HepG2 (cell line): ENCODE measurements around the gene KCNIP4. TPM values are rescaled to one million over a fixed set of nuclear protein-coding genes. Genes with fewer than 3 reads are reported as not detected.

ENCODE experiments used
- ATAC-seq: fragments of 200-7000 bp; cut with Tn5 transposase; 3 replicates; pipeline ENCODE4 v1.9.1; 2020; ENCODE audit warnings: mild to moderate bottlenecking, moderate library complexity
- BruUV-seq: library from RNA; stranded (reverse); fragments of 400-500 nt; replicated peaks from 2 replicates; lab custom pipeline; 2021; lab: Mats Ljungman, UMichigan
- CTCF ChIA-PET: fragments of 300-600 bp; formaldehyde crosslinking; extraction: SDS; loops from one replicate; lab custom pipeline; 2021; ENCODE audit warnings: low total read pairs, inconsistent platforms, low intra/inter-chr PET ratio; lab: Yijun Ruan, JAX
- POLR2A ChIA-PET: fragments of 350-600 bp; sonication (Branson Sonifier 250); formaldehyde crosslinking; loops from one replicate; lab custom pipeline; 2020; ENCODE audit warnings: antibody characterized with exemption, inconsistent platforms; lab: Yijun Ruan, JAX
- DNase-seq: peaks from one replicate; pipeline ENCODE4 v3.0.0-alpha.2; 2015; ENCODE audit warnings: low spot score
- FAIRE-seq: peaks from 3 replicates; lab custom pipeline; 2011; peaks lifted over from hg19 to GRCh38; lab: Jason Lieb, UNC
- H2AFZ ChIP-seq: one replicate; pipeline ENCODE4 v1.6.1; 2011; ENCODE audit warnings: low read length, inconsistent platforms
- H3K27ac ChIP-seq: fragments of 300-600 bp; 3 replicates; pipeline ENCODE4 v1.8.0; 2011; ENCODE audit warnings: mixed run types, mild to moderate bottlenecking, mixed read lengths, low read length, inconsistent platforms; ENCODE audit not compliant: insufficient read depth; ENCODE audit errors: extremely low read length
- H3K27me3 ChIP-seq, 2 experiments: fragments of 200-600 bp in 1 of 2; 2 replicates in 1 of 2; 3 replicates in 1 of 2; pipeline versions ENCODE4 v1.6.0 to v1.8.0; 2011; ENCODE audit warnings: low read length in 2 of 2, mild to moderate bottlenecking in 2 of 2, moderate library complexity in 2 of 2, inconsistent platforms in 1 of 2; ENCODE audit not compliant: insufficient read depth in 2 of 2, control insufficient read depth in 1 of 2
- H3K36me3 ChIP-seq, 2 experiments: fragments of 200-600 bp in 1 of 2; replicated peaks in 1 of 2; 2 replicates in 1 of 2; 3 replicates in 1 of 2; pipeline versions ENCODE4 v1.5.1 to v1.8.0; 2011; ENCODE audit warnings: low read length in 2 of 2, inconsistent platforms in 1 of 2; ENCODE audit not compliant: insufficient read depth in 2 of 2, control insufficient read depth in 1 of 2
- H3K4me1 ChIP-seq: 2 replicates; pipeline ENCODE4 v1.5.1; 2012; ENCODE audit warnings: low read length, inconsistent platforms; ENCODE audit not compliant: insufficient read depth
- H3K4me2 ChIP-seq: 2 replicates; pipeline ENCODE4 v1.6.0; 2011; ENCODE audit warnings: low read depth, low read length, inconsistent platforms
- H3K4me3 ChIP-seq, 3 experiments: fragments of 200-600 bp in 1 of 3; sonication (generic), shearing (Covaris generic) in 1 of 3; replicated peaks in 1 of 3; 2 replicates each; pipeline ENCODE4 v1.5.1; 2011 to 2016; ENCODE audit warnings: low read length in 3 of 3, inconsistent platforms in 2 of 3, low read depth in 2 of 3, mild to moderate bottlenecking in 2 of 3, control low read depth in 1 of 3, mixed read lengths in 1 of 3; ENCODE audit not compliant: insufficient read depth in 1 of 3
- H3K79me2 ChIP-seq: one replicate; pipeline ENCODE4 v1.6.1; 2011; ENCODE audit warnings: low read length, inconsistent platforms; ENCODE audit not compliant: insufficient read depth
- H3K9ac ChIP-seq: 2 replicates; pipeline ENCODE4 v1.6.0; 2011; ENCODE audit warnings: mild to moderate bottlenecking, low read depth, low read length, inconsistent platforms; ENCODE audit not compliant: insufficient read depth
- H3K9me3 ChIP-seq: 2 replicates; pipeline ENCODE4 v1.5.1; 2012; ENCODE audit warnings: mild to moderate bottlenecking, low read length
- H4K20me1 ChIP-seq: 2 replicates; pipeline ENCODE4 v1.6.0; 2011; ENCODE audit warnings: inconsistent platforms, mild to moderate bottlenecking, low read length, moderate library complexity; ENCODE audit not compliant: insufficient read depth
- BRF2 ChIP-seq: sonication (generic); formaldehyde crosslinking; IDR thresholded peaks from 2 replicates; pipeline ENCODE4 v1.8.1; 2022; ENCODE audit warnings: mild to moderate bottlenecking, missing genetic modification reagents
- FOXA3 ChIP-seq: IDR thresholded peaks from 2 replicates; pipeline ENCODE4 v1.6.1; 2016; ENCODE audit warnings: missing genetic modification reagents, missing compliant biosample characterization
- FOXK2 ChIP-seq: fragments of 450-650 bp; IDR thresholded peaks from 2 replicates; pipeline ENCODE4 v1.6.1; 2016
- HHEX ChIP-seq: IDR thresholded peaks from 2 replicates; pipeline ENCODE4 v1.6.1; 2016; ENCODE audit warnings: control low read depth
- JUNB ChIP-seq: sonication (generic); formaldehyde crosslinking; IDR thresholded peaks from 2 replicates; pipeline ENCODE4 v1.8.0; 2022; ENCODE audit warnings: missing genetic modification reagents, mild to moderate bottlenecking, borderline replicate concordance
- MED1 ChIP-seq: sonication (generic); formaldehyde crosslinking; IDR thresholded peaks from 2 replicates; pipeline ENCODE4 v1.4.0; 2020; ENCODE audit warnings: missing genetic modification reagents
- MTERF4 ChIP-seq: sonication (generic); formaldehyde crosslinking; IDR thresholded peaks from 2 replicates; pipeline ENCODE4 v1.8.0; 2023; ENCODE audit warnings: mild to moderate bottlenecking, missing genetic modification reagents
- PBX2 ChIP-seq: IDR thresholded peaks from 2 replicates; pipeline ENCODE4 v1.6.1; 2016; ENCODE audit warnings: control low read depth
- REL ChIP-seq: sonication (generic); formaldehyde crosslinking; conservative IDR thresholded peaks from 2 replicates; pipeline ENCODE4 v1.8.0; 2022; ENCODE audit warnings: mild to moderate bottlenecking, missing genetic modification reagents, moderate library complexity
- RELA ChIP-seq: sonication (generic); formaldehyde crosslinking; IDR thresholded peaks from 2 replicates; pipeline ENCODE4 v1.4.0; 2020; ENCODE audit warnings: missing genetic modification reagents
- SATB2 ChIP-seq: sonication (generic); formaldehyde crosslinking; IDR thresholded peaks from 2 replicates; pipeline ENCODE4 v1.5.0; 2020; ENCODE audit warnings: missing genetic modification reagents
- SP140L ChIP-seq: sonication (generic); formaldehyde crosslinking; IDR thresholded peaks from 2 replicates; pipeline ENCODE4 v1.4.0; 2020; ENCODE audit warnings: missing genetic modification reagents, borderline replicate concordance
- STAT5B ChIP-seq: sonication (generic); formaldehyde crosslinking; IDR thresholded peaks from 2 replicates; pipeline ENCODE4 v1.4.0; 2020; ENCODE audit warnings: missing genetic modification reagents
- U2AF2 ChIP-seq: fragments of 200-400 bp; formaldehyde crosslinking; IDR thresholded peaks from 2 replicates; pipeline ENCODE4 v1.6.1; 2017; ENCODE audit warnings: low read depth, mild to moderate bottlenecking, low read length
- ZNF773 ChIP-seq: sonication (generic); formaldehyde crosslinking; IDR thresholded peaks from 2 replicates; pipeline ENCODE4 v1.4.0; 2020; ENCODE audit warnings: missing genetic modification reagents, borderline replicate concordance
- WGBS: methylation state at CpG from one replicate; pipeline ENCODE4 v1.1.6; 2017; ENCODE audit warnings: low lambda C conversion rate; 5-methylcytosine and 5-hydroxymethylcytosine counted together
- in situ Hi-C: cut with HindIII; loops from 2 replicates; pipeline ENCODE4 v1.10.0; 2017; ENCODE audit warnings: low pct_unique_long_range_greater_than_20kb; ENCODE audit not compliant: extremely low pct_ligation_motif_present
- intact Hi-C: fragments of 100-400 bp; cut with micrococcal nuclease; formaldehyde crosslinking; loops from one replicate; pipeline ENCODE4 v1.10.0; 2022; ENCODE audit not compliant: unreplicated experiment
- polyA plus RNA-seq, 8 experiments: library from polyadenylated mRNA; depleted of rRNA in 3 of 8; stranded (reverse) in 7 of 8; unstranded in 1 of 8; fragments of >200 nt; fragmentation: Illumina TruSeq in 4 of 8; extraction: Trizol in 4 of 8; gene quantifications; 2 replicates each; pipeline versions ENCODE4 v1.2.1 to v1.2.3, GENCODE V29; 2011 to 2016; ENCODE audit warnings: low read depth in 4 of 8, missing spikeins in 1 of 8, mixed read lengths in 1 of 8; ENCODE audit not compliant: insufficient read depth in 1 of 8
- total RNA-seq, 5 experiments: library from RNA; depleted of rRNA; stranded (reverse); fragments of >200 nt; fragmentation: Illumina TruSeq; extraction: Trizol; gene quantifications; 2 replicates each; pipeline ENCODE4 v1.2.3, GENCODE V29; 2016; ENCODE audit warnings: low read depth in 1 of 5
- TF ChIP-seq, protein P1 (sequence below): sonication (generic); formaldehyde crosslinking; IDR thresholded peaks from 2 replicates; pipeline ENCODE4 v1.4.0; 2020; ENCODE audit warnings: missing genetic modification reagents, borderline replicate concordance
- TF ChIP-seq, protein P2 (sequence below): sonication (generic); formaldehyde crosslinking; conservative IDR thresholded peaks from 2 replicates; pipeline ENCODE4 v1.8.1; 2023; ENCODE audit warnings: missing genetic modification reagents

Gene KCNIP4
- total and polyA plus RNA-seq, 2 of the 13 experiments (the other 11 are each of a cell fraction or from before 2014, with no cell fraction given), result 0.09 TPM; not detected in 1

GRCh38 chr4:20764366-20764992, 1184.1 kb downstream of the KCNIP4 start:
- no peaks in the 10 kb centered on the region for H3K27me3 ChIP-seq
- no peak overlapping the region for H2AFZ ChIP-seq
- no peak overlapping the region for H3K4me2 ChIP-seq
- DNase-seq, result no peak
- H3K9me3 ChIP-seq, result no peaks in the 10 kb centered on the region
- no peak overlapping the region for H3K4me3 ChIP-seq
- no peaks in the 10 kb centered on the region for H3K36me3 ChIP-seq
- H3K79me2 ChIP-seq, result no peaks in the 10 kb centered on the region
- no TSS peak for BruUV-seq
- POLR2A ChIA-PET, result no interaction called here
- no peak for FAIRE-seq
- CTCF ChIA-PET, result no interaction called here
- H3K27ac ChIP-seq, result no peak overlapping the region
- no peaks in the 10 kb centered on the region for H3K4me1 ChIP-seq
- H4K20me1 ChIP-seq, result no peaks in the 10 kb centered on the region
- in situ Hi-C loops, result loop anchor here (25.0 kb wide), 1 partner anchor 998 kb away; no protein-coding TSS in a partner anchor
- H3K9ac ChIP-seq, result no peak overlapping the region
- ATAC-seq, result no peak
- WGBS, result 65% methylated on average over 13 of the region's 13 CpGs
- intact Hi-C loops, result no loop called here
- TF ChIP-seq RELA (no peak), PBX2 (CRISPR knock-in tag) (no peak), REL (CRISPR knock-in tag) (no peak), MTERF4 (CRISPR knock-in tag) (no peak), MED1 (CRISPR knock-in tag) (no peak), FOXA3 (CRISPR knock-in tag) (no peak), U2AF2 (no peak), SP140L (CRISPR knock-in tag) (no peak), HHEX (CRISPR knock-in tag) (no peak), SATB2 (CRISPR knock-in tag) (no peak), BRF2 (CRISPR knock-in tag) (no peak), FOXK2 (no peak), STAT5B (no peak), JUNB (CRISPR knock-in tag) (no peak), ZNF773 (no peak)
- TF ChIP-seq, protein P1, sequence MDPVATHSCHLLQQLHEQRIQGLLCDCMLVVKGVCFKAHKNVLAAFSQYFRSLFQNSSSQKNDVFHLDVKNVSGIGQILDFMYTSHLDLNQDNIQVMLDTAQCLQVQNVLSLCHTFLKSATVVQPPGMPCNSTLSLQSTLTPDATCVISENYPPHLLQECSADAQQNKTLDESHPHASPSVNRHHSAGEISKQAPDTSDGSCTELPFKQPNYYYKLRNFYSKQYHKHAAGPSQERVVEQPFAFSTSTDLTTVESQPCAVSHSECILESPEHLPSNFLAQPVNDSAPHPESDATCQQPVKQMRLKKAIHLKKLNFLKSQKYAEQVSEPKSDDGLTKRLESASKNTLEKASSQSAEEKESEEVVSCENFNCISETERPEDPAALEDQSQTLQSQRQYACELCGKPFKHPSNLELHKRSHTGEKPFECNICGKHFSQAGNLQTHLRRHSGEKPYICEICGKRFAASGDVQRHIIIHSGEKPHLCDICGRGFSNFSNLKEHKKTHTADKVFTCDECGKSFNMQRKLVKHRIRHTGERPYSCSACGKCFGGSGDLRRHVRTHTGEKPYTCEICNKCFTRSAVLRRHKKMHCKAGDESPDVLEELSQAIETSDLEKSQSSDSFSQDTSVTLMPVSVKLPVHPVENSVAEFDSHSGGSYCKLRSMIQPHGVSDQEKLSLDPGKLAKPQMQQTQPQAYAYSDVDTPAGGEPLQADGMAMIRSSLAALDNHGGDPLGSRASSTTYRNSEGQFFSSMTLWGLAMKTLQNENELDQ (CRISPR knock-in tag), result no peak
- TF ChIP-seq, protein P2, sequence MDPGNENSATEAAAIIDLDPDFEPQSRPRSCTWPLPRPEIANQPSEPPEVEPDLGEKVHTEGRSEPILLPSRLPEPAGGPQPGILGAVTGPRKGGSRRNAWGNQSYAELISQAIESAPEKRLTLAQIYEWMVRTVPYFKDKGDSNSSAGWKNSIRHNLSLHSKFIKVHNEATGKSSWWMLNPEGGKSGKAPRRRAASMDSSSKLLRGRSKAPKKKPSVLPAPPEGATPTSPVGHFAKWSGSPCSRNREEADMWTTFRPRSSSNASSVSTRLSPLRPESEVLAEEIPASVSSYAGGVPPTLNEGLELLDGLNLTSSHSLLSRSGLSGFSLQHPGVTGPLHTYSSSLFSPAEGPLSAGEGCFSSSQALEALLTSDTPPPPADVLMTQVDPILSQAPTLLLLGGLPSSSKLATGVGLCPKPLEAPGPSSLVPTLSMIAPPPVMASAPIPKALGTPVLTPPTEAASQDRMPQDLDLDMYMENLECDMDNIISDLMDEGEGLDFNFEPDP (CRISPR knock-in tag), result no peak
